Hematopoietic multipotent progenitor cell treated with erythropoietin and hydrocortisone succinate and interleukin-3 and kit ligand, for 4 days (in vitro differentiated cells): ENCODE measurements around the gene LYPD8.

ENCODE experiments used
- DNase-seq: peaks from one replicate; pipeline ENCODE4 v3.0.0-alpha.2; 2015

The LYPD8 gene

DNA sequence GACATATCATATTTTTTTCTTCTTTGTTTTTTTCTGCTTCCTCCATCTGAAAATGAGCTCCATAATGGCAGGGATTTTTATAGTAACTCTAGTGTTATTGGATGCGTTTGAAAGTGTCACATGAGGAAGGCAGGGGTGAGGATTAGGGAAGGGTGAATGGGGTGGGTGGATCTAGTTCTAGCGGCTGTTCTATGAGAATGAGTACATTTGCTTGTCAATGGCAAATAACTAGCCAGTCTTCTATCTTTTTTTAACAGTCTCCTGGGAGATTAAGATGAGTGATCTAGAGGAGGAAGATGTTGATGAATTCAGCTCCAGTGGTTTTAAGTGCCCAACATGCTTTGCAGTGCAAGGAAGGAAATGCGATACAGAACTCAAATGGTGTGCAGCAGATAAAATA is 58.8 kb downstream of the LYPD8 start:
- DNase-seq, result no peak

DNA sequence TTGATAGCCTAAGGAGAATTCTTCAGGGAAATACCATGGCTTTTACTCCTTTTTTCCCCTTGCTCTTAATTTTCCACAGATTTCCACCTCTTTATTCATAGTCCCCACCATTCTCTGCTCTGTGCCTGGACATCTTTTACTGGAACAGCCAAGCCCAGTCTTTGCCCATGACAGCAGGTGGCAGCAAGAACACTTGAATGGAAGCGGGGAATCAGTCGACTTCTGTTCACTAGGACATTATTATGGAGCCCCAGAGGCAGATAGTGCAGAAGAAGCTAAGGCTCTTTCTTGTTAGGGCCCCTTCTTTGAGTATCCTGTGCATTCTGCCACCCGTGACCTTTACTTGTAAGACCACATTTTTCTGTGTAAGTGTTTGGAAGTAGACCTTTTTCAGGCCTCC is 59.3 kb downstream of the LYPD8 start:
- peak; percentile 73 for DNase-seq

- no peak for DNase-seq
These were observed 60.0 kb downstream of the LYPD8 start for GRCh38 chr1:248695451-248696132.

DNA sequence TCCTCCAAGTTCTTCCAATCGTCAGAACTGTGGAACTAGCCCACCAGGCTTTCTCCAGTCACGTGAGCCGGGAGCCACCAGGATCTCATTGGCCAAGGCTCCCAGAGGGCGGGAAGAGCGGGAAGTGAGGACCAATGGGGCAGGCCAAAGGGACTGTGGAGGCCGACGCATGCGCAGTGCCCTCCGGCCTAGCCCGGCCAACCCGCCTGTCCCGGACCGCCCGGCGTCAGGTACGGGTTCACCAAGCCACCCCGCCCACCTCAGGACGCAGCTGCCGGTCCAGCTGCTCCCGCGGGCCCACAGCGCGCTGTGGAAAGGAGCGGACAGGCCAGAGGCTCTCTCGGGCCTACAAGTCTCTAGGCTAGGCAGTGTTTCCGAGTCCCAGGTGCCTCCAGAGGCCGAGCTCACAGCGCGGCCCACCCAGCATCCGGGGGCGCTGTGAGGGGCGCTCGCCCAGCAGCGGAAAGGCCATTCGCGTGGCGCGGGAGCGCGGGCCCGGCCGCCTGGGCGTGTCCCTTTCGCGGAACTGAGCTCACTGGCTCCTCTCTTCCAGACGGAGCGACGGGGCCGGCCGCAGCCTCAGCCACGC is 63.9 kb downstream of the LYPD8 start:
- no peak for DNase-seq
